Glomerular visceral epithelial cell (primary cell): ENCODE results near the gene ATP6V0D1.

Experiments
- DNase-seq: peaks from one replicate; pipeline ENCODE4 v3.0.0-alpha.2; 2016; ENCODE audit errors: extremely low spot score

The ATP6V0D1 gene

DNA sequence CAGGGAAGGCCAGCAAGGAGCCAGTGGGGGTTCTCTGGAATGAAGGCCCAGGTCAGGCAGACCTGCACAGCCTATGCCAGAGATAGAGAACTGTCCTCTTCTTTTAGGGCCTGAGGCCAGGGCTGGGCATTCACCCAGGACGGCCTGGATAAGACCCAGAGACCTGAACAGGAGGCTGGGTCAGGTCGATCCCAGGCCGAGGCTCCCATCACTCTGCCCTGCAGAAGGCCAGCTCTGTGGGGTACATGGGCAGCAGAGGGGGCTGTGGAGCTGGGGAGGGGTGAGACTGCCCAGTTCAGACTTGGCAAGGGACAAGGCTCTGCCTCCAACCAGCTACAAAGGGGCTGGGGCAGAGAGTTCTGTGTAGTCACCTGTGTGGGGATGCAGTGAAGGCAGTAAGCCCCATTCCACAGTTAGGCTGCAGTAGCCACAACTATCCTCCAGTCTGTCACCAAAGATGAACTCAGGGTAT is 35.5 kb downstream of the ATP6V0D1 start:
- no peak for DNase-seq

DNA sequence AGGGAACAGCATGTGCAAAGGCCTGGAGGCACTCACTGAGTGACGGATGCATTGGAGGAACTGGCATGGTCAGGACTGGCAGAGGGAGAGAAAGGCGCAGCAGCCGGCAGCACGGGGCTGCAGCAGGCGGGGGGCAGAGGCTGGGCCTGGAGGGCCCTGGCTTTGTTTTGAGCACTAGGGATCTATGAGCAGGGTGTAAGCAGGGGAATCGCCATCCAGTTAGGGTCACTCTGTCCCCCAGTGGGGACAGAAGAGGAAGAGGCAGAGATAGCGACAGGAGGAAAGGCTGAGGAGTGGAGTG is 35.9 kb downstream of the ATP6V0D1 start:
- DNase-seq: no peak

DNA sequence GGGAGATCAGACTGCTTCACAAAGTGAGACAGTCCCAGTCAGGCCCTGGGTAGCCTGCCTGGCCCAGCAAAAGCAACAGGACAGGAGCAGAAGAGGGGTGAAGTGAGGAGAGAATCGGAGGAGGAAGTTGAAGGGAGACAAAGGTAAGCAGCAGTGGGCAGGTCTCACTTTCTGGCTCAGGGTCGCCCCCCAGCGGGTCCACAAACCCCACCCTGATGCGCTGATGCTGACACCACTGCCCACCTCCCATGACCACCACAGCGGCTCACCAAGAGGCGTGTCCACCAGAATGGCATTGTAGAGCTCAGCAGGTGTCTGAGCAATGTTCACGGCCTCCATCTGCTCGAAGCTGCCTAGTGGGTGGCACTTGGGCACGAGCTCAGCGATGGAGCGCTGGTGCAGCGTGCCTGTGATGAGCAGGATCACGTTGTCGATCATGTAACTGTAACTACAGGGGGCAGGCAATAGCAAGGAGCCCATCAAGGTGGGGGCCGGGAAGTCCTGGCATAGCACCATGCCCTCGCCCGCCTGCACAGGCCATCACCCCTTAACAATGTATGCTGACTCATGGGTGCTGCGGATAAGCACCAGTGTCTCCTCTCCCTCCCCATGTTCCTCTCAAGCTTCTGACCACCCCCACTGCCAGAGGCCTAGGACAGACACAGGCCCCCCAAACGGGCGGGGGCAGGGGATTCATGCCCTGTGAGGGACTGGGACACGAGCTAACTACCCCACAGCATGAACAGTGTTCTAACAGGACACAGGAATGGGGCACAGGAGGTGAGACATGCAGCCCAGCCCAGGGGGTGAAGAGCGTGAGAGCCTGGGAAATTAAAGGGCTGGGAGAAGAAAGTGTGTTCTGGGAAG is 36.5 kb downstream of the ATP6V0D1 start:
- peak; percentile 42 for DNase-seq

DNA sequence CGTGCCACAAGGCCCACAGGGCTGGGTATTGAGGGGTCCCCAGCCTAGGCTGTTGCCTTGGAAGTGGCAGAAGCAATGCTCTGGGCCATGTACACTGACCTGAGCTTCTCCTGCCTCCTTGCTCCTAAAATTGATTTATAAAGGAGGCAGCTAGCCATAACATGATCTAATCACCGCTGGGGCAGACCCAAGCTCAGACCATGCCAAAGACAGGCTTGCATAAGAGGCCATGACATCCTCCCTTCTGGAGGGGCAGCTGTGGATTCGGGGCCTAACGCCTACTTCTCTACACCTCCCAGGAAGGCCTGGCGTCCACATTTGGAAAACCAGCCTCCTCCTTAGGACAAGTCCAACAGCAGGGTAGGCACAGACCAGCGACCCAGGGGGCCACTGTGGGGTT is 37.7 kb downstream of the ATP6V0D1 start:
- no peak for DNase-seq

DNA sequence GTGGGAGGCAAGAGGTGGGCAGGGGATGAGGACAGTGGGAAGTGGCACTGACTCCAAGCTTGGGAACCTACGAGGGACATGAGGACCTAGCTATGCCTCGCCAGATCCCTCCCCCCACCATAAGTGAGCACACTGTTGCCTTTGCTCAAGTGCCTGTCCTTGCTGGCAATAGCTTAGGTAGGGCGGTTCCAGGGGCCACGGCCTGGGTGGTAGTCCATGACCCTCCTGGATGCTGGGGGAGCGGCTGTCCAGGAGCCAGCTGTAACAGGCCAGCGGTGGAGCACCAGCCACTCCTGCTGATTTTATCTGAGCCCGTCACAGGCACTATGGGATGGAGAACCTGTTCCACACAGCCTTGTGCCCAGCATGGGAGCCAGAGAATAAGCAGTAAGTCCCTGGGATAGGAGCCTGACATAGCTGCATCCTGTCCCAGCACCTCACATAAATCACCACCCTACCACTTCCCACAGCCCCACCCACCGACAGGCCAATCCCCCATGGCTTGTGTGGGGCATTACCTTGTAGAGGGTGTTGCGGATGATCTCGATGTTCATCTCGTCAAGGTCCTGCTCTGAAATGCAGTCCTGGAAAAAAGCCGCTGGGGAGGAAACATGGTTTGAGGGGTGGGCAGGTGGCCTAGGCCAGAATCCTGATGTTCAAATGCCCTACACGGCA is 38.2 kb downstream of the ATP6V0D1 start:
- DNase-seq: no peak

DNA sequence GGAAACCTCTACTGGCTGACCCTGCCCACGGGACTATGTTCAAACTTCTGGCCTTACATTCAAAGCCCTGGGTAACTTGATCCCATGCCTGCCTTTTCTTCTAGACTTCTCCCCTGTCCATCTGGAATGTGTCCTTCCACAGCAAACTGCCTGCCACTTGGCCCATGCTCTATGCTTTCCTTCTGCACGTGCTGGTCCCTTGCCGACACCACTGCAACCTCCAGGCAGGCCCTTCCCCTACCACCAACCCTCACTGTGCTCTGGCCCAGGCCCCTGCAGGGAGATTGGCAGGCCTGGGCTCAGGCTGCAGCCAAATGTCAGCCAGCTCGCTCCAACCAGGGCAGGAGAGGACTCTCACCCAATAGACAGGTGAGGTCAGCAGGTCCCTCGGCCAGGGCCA is 39.0 kb downstream of the ATP6V0D1 start:
- no peak for DNase-seq

DNA sequence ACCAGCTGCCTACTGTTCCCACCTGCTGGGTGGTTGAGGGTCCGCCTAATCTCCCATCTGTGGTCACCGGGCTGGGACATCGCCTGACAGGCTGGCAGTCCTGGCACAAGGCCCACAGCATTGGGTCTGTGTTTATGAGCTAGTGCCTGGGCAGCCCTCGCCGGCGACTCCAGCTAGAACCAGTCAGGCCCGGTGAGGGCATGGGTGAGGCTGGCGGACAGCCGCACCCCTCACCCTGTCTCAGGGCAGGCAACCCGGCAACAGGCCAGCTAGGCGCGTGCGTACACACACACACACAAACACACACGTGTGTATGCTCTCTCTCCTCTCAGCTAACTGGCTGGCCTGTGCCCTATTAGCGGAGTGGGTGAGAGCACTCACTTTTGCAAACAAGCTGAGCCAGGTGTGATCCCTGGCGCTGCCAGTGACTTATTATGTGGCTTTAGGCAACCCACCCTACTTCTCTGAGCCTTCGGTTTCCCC is 39.6 kb downstream of the ATP6V0D1 start:
- no peak for DNase-seq

DNA sequence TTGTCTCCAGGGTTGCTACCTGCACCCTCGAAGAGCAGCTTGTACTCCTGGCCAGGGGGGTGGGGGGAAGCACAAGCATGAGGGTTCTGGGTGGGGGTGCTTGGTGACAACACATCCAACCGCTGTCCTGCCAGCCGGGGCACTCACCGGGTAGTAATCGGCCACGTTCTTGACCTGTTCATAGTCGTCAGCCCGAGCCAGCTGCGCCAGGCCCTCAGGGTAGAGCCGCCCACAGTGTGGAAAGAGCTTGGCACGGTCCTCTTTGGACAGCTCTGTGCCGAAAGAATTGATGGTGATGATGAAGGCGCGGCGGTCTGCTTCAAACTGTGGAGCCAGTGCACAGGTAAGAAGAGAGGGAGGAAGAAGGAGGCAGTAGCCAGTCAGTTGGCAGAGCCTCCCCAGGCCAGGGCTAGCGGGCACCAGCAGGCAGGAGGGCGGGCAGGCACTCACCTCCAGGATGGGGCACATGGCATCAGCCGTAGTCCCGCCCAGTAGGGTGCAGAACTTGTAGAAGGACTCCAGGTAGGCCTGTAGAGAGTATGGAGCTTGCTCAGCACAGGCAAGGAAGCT is 42.0 kb downstream of the ATP6V0D1 start:
- no peak for DNase-seq

DNA sequence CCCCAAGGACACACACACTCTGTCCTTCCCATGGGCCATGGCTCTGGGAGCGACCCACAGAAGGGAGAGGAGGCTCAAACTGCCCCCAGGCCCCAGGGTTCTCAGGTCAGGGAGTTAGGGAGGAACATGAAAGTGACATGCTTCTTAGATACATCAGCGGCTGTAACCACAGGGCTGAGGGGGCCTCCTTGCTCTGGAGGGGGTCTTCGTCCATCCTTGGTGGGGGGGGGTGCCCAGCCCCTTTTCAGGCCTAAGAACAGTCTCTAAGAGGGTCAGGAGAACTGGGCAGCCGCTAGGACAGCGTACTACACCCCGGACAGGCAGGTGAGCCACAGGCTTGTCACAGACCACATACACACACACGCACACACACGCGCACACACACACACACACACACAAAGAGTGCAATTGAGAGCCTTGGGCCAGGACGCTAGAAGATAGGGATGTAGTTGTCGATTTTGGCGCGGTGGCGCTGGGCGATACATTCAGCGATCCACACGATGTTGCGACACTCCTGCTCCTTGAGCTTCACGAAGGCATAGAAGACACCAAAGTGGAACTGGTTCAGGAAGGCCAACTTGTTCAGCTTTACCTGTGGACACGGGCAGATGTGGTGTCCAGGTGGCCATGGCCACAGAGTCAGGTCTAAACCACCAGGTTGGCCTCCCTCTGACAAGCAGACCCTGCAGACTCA is 42.7 kb downstream of the ATP6V0D1 start:
- no peak for DNase-seq

DNA sequence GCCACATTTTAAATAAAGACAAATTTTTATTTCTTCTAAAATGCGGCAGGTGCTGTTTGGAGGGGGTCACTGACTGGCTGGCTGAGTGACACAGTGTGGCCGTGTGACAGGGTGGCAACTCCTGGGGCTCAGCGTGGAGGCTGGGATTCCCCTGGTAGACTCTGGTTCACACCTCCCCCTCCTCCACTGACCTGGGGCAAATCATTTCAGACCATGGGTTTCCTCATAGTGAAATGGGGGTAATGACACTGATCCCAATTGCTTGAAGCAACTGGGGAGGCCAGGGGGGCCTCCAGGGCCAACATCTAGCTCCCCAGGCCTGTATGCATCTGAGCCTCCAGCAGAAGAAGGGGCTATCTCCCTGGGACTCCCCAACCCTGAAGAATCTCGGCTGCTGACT is 43.4 kb downstream of the ATP6V0D1 start:
- DNase-seq: no peak

DNA sequence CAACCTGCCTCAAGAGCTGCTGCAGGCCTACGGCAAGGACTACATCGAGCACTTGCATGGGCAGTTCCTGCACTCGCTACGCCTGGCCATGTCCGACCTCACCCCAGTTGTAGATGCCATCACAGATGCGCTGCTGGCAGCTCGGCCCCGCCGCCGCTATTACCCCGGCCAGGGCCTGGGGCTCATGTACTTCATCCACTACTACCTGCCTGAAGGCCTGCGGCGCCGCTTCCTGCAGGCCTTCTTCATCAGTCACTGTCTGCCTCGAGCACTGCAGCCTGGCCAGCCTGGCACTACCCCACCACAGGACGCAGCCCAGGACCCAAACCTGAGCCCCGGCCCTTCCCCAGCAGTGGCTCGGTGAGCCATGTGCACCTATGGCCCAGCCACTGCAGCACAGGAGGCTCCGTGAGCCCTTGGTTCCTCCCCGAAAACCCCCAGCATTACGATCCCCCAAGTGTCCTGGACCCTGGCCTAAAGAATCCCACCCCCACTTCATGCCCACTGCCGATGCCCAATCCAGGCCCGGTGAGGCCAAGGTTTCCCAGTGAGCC is 44.2 kb downstream of the ATP6V0D1 start:
- no peak for DNase-seq

DNA sequence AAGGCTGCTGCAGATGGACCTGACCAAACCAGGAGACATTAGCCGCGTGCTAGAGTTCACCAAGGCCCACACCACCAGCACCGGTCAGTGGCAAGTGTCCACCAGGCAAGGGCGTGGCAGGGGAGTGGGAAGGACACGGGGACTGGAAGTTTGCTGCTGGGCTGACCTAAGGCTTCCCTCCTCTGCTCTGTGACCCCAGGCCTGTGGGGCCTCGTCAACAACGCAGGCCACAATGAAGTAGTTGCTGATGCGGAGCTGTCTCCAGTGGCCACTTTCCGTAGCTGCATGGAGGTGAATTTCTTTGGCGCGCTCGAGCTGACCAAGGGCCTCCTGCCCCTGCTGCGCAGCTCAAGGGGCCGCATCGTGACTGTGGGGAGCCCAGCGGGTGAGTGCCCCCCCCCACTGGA is 45.2 kb downstream of the ATP6V0D1 start:
- DNase-seq: no peak

DNA sequence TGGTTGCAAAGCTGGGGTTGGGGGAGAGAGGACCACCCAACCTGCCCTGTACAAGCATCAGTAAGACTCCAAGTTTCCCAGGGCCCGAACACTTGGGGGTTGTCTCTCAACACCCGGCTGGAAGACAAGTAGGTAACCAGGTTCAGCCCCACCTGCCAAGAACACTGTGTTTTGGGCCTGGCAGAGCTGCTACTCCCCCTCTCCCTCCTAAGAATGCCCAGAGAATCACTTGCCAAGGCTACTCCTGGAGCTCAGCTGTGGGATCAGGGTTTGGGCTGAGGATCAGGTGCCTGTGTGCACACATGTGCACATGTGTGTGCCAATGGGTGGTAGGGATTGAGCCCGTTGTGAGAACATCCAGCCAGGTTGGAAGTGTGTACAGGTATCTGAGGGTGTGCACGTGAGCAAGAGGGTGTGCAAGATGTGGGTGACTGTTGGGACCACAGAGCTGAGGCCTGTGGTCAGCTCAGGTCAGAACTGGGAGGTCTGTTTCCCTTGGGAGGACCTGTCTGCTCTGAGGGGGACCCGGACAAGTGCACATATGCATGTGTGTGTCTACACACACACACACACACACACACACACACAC is 47.7 kb downstream of the ATP6V0D1 start:
- no peak for DNase-seq

DNA sequence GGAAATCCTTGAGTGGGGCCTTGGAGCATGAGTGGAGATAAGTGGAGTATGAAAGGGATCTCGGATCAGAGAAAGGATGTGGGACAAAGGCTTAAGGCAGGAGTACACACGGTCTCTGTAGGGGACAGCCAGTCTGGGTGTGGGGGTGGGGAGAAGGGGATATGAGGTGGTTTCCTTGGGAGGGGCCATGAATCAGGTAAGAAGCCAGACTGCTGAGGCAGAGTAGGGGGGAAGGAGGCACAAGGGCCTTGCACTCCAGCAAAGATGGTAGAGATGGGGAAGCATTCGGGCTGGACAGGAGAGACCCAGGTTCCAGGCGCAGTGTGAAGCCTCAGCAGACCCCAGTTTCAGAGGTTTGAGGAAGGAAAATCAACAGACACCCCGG is 48.5 kb downstream of the ATP6V0D1 start:
- no peak for DNase-seq

DNA sequence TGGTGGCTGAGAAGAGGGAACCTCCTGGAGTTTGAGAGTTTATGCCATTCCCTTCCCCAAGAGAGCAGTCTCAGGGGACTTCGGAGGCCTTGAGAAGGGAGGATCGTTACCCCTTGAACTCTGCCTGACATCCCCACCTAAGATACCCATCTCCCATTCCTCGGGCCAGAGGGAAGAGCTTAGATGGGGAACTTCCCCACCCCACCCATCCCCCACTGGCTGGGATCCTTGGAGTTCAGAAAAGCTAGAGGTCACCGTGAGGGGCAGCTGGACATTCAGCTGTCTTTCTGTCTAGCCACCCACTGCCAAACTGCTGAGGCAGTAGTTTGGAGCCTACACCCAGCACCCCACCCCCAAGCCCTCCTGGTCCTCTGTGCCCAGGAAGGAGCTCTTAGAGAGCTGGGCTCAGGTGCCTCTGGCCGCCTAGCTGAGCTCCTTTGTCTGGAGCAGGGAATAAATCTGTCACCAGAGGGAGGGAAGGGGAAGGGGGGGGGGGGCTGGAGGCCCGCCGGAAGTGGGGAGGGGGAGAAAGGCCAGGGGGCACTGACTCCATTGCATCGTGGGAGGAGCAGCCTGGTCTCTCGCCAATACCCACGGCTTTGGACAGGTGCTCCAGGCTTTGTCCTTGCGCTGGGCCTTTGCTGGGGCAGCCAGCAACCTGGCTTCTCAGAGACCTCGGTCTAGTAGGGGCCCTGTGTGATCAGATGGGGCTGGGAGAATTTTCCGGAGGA is 49.0 kb downstream of the ATP6V0D1 start:
- no peak for DNase-seq

DNA sequence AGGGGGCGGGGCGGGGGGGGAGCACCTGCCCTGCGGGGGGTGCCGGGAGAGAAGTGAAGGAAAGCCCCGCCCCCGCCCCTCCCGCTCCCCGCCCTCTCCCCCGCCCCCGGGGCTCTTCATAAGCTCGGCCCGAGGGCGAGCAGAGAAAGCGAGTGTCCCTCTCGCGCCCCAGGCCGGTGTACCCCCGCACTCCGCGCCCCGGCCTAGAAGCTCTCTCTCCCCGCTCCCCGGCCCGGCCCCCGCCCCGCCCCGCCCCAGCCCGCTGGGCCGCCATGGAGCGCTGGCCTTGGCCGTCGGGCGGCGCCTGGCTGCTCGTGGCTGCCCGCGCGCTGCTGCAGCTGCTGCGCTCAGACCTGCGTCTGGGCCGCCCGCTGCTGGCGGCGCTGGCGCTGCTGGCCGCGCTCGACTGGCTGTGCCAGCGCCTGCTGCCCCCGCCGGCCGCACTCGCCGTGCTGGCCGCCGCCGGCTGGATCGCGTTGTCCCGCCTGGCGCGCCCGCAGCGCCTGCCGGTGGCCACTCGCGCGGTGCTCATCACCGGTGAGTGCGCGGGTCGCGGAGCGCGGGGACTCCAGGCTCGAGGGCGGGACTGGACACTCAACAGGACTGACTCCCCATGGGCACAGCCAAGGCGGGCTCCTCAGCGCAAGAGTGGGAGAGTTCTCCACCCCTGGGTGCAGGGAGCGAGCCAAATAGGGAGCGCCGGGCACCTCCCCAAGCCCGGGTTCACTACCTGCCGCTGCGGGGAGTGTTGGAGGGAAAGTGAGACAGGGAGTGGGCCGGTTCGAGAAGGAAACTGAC is 49.8 kb downstream of the ATP6V0D1 start, which contains the start of gene HSD11B2:
Gene HSD11B2 (plus strand): TSS at position 145 of the 798 bp plus-strand sequence. CDS start 128 bp downstream, at position 273.
- DNase-seq: peak; percentile 67

DNA sequence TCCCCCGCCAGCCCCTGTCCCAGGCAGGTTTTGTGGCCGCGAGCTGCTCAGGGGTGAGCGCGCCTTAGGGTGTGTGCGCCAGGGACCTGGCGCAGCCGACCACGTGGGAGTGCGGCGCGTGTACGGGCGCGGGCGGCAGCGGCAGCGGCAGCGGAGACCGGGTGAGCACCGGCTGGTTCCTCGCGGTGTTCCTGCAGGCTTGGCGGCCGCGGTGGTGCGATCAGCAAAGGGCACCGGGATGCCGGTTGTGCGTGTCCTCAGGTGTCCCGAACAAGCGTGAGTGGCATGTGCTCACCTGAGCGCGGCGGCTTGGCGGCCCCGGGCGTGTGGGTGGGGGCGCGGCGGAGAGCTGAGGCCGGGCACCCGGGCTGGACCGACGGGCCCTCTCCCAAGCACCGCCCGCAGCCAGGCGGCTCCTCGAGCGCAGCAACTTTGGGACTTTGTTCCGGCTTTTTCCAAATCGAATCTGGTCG is 50.4 kb downstream of the ATP6V0D1 start:
- no peak for DNase-seq

DNA sequence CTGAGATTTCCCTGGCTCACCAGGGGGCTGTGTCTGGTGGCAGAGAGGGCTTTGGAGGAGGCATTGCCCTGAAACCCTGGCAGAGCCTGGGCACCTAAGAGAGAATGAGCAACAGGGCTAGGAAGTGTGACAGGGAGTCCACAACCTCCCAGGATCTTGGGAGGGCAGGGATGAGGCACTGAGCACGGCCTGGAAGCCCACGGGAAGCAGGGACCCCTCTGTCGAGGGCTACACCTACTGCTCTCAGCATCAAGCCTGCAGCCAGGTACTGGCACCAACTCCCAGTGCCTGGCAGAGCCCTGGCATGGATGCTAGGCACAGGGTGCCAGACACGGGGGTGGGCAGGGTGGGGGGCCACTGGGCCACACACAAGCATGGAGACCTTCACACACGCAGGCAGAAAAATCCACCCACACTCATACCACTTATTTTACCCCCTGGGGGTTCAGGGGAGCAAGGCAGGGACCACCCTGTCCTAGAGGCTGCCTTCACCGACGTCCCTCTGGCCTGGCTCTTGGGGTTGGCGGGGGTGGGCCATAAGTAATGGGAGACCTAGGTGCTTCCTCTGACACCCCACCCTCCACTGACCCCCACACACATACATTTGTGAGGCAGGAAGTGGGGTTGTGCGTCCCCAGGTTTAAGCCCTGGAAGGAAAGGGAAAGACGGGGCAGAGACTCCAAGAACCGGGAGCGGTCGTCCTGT is 51.0 kb downstream of the ATP6V0D1 start:
- DNase-seq: no peak
